Cortex of kidney (tissue), 1 donor: ENCODE measurements around the gene GNRH2.
"Not testable (repeated sequence)": the region's sequence is repeated elsewhere in the genome, so short reads cannot be mapped to it uniquely, and the experiment has no call there.

Source experiments
- DNase-seq: peaks from one replicate; lab custom pipeline; 2025; lab: John Stamatoyannopoulos, UW

GNRH2 gene

GRCh38 chr20:3073251-3073643, 29.8 kb downstream of the GNRH2 start:
- DNase-seq: not testable (repeated sequence)

DNA sequence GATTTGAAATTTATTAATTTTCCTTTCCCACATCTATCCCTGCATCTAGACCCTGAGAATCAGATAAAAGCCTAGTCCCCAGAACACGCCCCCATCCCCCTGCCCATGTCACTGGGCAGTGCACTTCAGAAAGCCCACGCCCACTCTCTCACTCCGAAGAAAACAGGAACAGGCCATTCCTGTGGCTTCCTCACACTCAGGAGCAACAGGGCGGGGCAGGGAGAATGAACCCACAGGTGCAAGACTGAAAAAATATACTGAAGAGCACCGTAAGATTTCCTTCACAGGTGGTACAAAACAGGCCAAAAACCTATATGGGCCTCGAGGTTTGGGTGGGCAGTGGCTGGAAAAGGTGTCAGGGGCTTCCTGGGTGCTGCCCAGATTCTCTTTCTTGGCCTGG, 31.4 kb downstream of the GNRH2 start:
- no peak for DNase-seq

DNA sequence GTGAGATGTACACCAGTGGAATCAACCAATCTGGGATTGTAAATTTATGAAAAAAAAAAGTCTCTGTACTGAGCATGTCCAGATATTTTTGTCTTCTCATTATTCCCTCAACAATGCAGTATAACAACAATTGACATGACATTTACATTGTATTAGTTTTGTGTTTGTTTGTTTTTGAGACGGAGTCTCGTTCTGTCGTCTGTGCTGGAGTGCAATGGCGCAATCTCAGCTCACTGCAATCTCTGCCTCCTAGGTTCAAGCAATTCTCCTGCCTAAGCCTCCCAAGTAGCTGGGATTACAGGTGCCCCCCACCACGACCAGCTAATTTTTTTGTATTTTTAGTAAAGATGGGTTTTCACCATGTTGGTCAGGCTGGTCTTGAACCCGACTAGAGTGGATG, 31.9 kb downstream of the GNRH2 start:
- DNase-seq: not testable (repeated sequence)

DNA sequence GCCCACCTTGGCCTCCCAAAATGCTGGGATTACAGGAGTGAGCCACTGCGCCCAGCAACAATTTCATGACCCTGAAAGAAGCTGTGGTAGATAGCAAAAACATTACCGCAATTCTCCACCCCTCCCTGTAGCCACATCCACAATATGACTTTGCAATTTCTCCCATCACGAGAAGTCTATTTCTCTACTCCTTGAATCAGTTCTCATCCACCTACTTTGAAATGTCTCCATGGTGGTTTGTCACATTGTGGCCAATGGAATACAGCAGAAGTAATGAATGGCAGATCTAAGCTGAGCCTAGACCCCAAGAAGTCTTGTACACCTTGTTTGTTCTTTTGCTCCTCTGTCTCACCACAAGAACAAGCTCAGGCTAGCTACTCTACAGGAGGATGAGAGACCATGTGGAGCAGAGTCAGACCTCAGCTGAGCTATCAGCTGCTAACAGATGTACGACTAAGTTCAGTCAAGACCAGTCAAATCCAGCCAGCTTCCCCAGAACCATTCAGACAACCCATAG, 34.3 kb downstream of the GNRH2 start:
- DNase-seq: no peak

- DNase-seq: no peak
Measured at GRCh38 chr20:3080939-3081388, 37.5 kb downstream of the GNRH2 start.

- no peak for DNase-seq
Measured at GRCh38 chr20:3081641-3082040, 38.2 kb downstream of the GNRH2 start.

- DNase-seq: no peak
Measured at GRCh38 chr20:3082306-3082951, 39.0 kb downstream of the GNRH2 start.

DNA sequence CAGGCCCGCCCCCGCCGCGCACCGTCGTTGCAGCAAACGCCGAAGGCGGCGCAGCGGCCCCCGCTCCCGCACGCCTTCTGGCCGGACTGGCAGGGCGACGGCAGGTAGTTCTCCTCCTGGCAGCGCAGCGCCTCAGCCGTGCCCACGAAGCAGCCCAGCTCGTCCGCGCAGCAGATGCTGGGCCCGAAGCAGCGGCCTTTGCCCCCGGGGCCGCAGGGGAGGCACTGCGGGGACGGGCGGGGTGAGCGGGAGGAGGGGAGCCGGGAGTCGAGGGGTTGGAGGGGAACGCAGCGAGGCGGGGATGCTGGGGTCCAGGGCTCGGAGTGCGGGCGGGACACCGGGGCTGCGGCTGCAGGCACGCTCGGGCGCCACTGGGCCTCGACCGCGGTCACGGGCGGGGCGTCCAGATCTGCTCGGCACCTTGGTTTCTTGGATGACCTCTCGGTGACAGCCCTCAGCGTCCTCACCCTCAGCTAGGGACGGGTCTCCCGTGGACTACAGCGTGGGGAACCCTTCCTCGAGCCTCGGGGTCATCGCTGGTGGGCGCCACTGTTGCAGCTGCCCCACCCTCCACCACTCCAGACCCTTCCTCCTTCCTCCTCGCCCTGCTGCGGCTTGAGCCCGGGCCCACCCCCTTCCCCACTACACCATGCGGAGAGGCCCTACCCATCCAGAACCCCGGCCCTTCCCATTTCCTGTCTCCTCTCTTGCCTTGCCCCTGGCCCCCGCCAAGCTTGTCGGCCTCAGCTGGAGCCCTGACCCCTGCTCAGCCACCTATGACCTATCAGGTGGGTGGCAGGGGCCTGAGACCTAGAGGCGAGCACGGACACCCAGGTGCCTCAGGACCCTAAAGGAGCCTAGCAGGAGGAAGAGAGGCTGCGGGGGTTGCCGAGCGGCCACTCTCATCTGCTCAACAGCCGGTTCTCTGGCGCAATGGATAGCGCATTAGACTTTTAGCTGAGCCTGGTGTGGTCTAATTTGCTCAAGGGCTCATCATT, 39.8 kb downstream of the GNRH2 start:
- no peak for DNase-seq

GRCh38 chr20:3084283-3084985, 41.0 kb downstream of the GNRH2 start, which contains the start of gene AVP:
AVP (minus strand) TSS chr20:3084724; CDS start chr20:3084674, 50 bp downstream.
- no peak for DNase-seq

DNA sequence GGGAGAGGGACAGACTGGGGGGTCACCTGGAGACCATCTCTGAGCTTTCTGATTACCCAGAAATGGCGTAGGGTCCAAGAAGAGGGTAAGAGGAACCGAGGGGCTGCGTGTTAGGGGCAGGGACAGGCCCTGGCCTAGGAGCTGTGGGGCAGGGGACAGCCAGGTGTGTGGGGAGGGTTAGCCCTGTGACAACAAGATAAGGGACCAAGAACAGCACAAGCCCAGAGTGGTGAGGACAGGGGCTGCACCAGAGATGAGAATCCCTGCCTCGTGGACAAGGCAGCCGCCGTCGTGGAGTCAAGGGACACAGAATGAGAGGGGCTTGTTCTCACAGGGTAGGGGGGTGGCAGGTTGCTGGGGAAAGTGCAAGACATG, 41.6 kb downstream of the GNRH2 start:
- no peak for DNase-seq

GRCh38 chr20:3085571-3086072, 42.2 kb downstream of the GNRH2 start:
- no peak for DNase-seq

GRCh38 chr20:3088031-3088430, 44.6 kb downstream of the GNRH2 start:
- DNase-seq: no peak

DNA sequence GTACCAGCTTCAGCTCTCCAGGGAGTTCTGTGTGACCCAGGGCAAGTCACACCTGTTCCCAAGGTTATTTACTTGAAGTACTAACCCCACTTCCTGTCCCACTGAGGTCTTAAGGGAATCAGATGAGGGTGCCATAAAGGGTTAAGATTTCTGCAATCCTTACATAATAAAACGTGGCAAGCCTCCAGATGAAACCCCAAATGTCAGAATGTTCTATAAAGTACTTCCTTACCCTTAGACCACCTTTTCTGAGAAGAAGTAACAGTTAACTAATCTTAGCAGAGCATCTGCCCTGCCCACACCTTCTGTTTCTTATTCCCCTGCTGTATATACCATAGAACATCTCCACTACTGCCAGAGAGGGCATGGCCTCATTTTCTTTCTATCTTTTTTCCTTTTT, 47.1 kb downstream of the GNRH2 start:
- DNase-seq: no peak

DNA sequence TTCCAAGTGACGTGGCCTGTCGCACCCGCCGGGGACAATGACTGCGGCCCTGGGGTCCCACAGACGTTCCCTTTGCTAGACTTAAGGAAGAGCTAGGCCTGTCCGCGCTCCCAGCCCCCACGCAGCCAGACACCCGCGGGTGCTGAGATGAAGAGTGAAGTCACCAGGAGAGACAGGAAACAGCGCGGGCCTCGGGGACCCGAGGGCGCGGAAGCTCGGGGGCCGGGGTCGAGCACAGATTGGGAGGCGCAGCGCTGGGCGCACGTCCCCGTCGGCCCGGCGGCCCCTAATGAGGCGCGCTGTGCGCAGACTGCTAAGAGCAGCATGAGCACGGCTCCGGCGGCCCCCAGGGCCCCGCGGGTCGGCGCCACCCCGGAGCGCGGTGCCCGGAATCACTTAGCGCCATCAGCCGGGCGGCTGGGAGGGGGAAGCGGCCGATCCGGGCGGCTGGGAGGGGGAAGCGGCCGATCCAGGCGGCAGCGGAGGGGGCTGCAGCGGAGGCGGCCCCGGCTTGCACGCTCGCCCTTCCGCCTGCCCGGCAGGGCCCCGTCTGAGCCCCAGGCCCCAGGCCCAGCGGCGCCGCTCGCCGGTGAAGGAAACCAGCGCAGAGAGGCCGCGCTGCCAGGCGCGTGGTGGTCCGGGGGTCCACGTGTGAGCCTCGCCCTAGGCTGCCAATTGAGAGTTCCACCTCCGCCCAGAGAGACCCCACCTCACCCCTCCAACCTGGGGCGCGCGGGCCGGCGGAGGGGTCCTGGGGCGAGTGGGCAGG, 49.4 kb downstream of the GNRH2 start:
- DNase-seq: no peak

DNA sequence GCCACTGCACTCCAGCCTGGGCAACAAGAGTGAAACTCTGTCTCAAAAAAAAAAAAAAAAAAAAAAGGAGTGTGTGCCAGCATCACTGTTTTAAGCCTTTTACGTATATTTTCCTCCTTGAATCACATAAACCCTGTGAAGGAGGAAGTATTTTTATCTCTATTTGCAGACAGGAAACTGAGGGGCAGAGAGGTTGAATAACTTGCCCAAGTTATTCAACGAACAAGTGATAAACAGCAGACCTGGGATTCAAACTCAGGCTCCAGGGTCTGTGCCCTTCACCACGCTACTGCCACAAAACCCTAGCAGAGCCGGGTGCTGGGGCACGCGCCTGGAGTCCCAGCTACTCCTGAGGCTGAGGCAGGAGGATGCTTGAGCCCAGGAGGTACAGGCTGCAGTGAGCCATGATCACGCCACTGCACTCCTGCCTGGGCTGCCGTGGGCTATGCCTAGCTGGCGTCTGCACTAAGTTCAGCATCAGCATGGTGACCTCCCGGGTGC, 50.5 kb downstream of the GNRH2 start:
- DNase-seq: no peak

- no peak for DNase-seq
Measured at GRCh38 chr20:3094848-3095629, 51.6 kb downstream of the GNRH2 start.
